ENCODE data around the gene ACSL1. TPM values are rescaled to one million over a fixed set of nuclear protein-coding genes. Genes with fewer than 3 reads are reported as not detected.

Gene ACSL1
- total RNA-seq, 2 experiments from 2014 or later, result 24.3 to 32.9 TPM

DNA sequence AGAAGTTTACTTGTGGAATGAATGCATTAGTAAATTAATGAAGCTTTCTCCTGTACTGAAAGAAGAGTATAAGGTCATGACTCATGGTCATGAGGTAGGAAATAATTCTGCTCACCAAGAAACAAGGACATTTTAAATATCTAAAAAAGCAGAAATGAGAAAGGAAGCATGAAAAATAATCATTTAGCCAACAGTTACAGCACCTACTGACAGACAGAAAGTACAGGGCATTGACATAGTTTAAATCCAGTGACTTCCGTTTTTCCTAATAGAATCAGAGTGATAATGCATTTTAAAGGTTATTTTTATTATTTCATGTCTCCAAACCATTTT lies 30.5 kb upstream of the ACSL1 start:
- Histone ChIP-seq H2AFZ (ENCODE audit: low read length) (no peak overlapping the region), H4K20me1 (ENCODE audit: insufficient read depth, low read length) (no peaks in the 10 kb centered on the region), H3K9me2 (ENCODE audit: insufficient read depth, low read length) (no peaks in the 10 kb centered on the region), H3K9me3 (ENCODE audit: low read length) (no peaks in the 10 kb centered on the region), H3K27ac (ENCODE audit: low read depth, low read length, poor library complexity, severe bottlenecking) (no peak overlapping the region), H3K36me3 (ENCODE audit: insufficient read depth, low read length) (no peaks in the 10 kb centered on the region), H3K4me2 (ENCODE audit: low read length) (no peak overlapping the region), H3K79me2 (ENCODE audit: insufficient read depth, low read depth, low read length) (no peaks in the 10 kb centered on the region), H3K4me3 (ENCODE audit: low read depth, low read length, poor library complexity, severe bottlenecking) (no peak overlapping the region), H3K4me1 (ENCODE audit: insufficient read depth, low read length, poor library complexity, severe bottlenecking) (peaks cover 26% of the 10 kb centered on the region)
- intact Hi-C loops (cut with micrococcal nuclease; ENCODE audit: unreplicated experiment), result no loop called here
- no peak for DNase-seq (ENCODE audit: low spot score)
- TF ChIP-seq, protein P1, sequence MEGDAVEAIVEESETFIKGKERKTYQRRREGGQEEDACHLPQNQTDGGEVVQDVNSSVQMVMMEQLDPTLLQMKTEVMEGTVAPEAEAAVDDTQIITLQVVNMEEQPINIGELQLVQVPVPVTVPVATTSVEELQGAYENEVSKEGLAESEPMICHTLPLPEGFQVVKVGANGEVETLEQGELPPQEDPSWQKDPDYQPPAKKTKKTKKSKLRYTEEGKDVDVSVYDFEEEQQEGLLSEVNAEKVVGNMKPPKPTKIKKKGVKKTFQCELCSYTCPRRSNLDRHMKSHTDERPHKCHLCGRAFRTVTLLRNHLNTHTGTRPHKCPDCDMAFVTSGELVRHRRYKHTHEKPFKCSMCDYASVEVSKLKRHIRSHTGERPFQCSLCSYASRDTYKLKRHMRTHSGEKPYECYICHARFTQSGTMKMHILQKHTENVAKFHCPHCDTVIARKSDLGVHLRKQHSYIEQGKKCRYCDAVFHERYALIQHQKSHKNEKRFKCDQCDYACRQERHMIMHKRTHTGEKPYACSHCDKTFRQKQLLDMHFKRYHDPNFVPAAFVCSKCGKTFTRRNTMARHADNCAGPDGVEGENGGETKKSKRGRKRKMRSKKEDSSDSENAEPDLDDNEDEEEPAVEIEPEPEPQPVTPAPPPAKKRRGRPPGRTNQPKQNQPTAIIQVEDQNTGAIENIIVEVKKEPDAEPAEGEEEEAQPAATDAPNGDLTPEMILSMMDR (conservative IDR thresholded peaks at IDR 0.05; ENCODE audit: low read length), result no peak
- TF ChIP-seq EZH2phosphoT487 (IDR thresholded peaks at IDR 0.05; ENCODE audit: borderline replicate concordance, low read depth, low read length), result no peak
- POLR2A ChIA-PET, result interaction anchor here (0.6 to 1.1 kb wide), 5 partner anchors 11 to 110 kb away, joined by 3 to 4 read pairs (median 3); no protein-coding TSS in a partner anchor
- CTCF ChIA-PET (ENCODE audit: unreplicated experiment), result no interaction called here
- no TSS peak for BruUV-seq (replicated peaks)

DNA sequence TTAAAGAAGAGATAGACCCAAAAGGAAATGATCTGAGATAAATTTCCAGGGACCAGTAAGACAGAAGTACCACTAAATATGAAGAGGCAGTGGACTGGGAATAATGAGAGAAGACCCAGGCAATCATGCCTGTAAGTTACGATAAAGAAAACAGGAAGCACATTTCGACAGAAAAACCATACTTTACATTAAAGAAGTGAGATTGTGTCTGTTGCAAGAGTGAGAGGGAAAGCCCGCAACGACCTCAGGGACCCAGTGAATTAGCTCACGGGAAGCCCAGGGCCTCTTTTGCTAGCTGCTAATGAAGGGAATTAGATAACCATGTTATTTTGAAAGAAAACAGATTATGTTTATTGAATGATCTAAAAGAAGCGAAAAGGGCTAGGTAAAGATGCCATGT lies 28.9 kb upstream of the ACSL1 start:
- no peak for TF ChIP-seq EZH2phosphoT487 (IDR thresholded peaks at IDR 0.05; ENCODE audit: borderline replicate concordance, low read depth, low read length)
- TF ChIP-seq, protein P1 (conservative IDR thresholded peaks at IDR 0.05; ENCODE audit: low read length), result no peak
- BruUV-seq (replicated peaks), result no TSS peak
- DNase-seq (ENCODE audit: low spot score), result peak; percentile 14
- CTCF ChIA-PET (ENCODE audit: unreplicated experiment), result no interaction called here
- peaks cover 34% of the 10 kb centered on the region for H3K4me1 ChIP-seq (ENCODE audit: insufficient read depth, low read length, poor library complexity, severe bottlenecking)
- H2AFZ ChIP-seq (ENCODE audit: low read length), result peak overlapping the region; percentile 85
- POLR2A ChIA-PET, result interaction anchor here (0.6 to 1.1 kb wide), 3 partner anchors 11 to 43 kb away, joined by 3 to 4 read pairs (median 3); no protein-coding TSS in a partner anchor
- intact Hi-C loops (cut with micrococcal nuclease; ENCODE audit: unreplicated experiment), result no loop called here
- H4K20me1 ChIP-seq (ENCODE audit: insufficient read depth, low read length), result no peaks in the 10 kb centered on the region
- H3K36me3 ChIP-seq (ENCODE audit: insufficient read depth, low read length), result no peaks in the 10 kb centered on the region
- H3K9me3 ChIP-seq (ENCODE audit: low read length), result no peaks in the 10 kb centered on the region
- H3K79me2 ChIP-seq (ENCODE audit: insufficient read depth, low read depth, low read length), result no peaks in the 10 kb centered on the region
- H3K4me3 ChIP-seq (ENCODE audit: low read depth, low read length, poor library complexity, severe bottlenecking), result no peak overlapping the region
- 0 out of 2 replicates have a peak overlapping the region, but pooled peaks have one; percentile 4 for H3K4me2 ChIP-seq (ENCODE audit: low read length)
- no peaks in the 10 kb centered on the region for H3K9me2 ChIP-seq (ENCODE audit: insufficient read depth, low read length)
- H3K27ac ChIP-seq (ENCODE audit: low read depth, low read length, poor library complexity, severe bottlenecking), result no peak overlapping the region

DNA sequence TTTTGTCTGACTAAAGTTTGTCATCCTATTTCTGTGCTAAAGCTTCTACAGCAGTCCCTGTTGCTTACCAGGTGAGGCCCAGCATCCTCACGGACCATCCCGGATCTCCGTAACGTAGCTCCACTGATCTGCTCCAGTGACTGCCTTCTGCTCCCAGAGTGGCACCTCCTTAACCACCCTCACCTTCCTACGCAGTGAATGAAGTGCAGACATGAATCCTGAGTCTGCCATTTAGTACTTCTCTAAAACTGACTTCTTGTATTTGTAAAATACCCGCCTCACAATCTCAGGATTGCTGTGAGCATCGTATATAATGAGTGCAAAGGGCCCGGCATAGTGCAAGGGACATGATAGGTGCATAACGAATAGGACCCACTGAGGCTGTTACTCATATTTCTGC lies 27.7 kb upstream of the ACSL1 start:
- DNase-seq (ENCODE audit: low spot score), result no peak
- H3K9me3 ChIP-seq (ENCODE audit: low read length), result no peaks in the 10 kb centered on the region
- H3K36me3 ChIP-seq (ENCODE audit: insufficient read depth, low read length), result no peaks in the 10 kb centered on the region
- BruUV-seq (replicated peaks), result no TSS peak
- TF ChIP-seq EZH2phosphoT487 (IDR thresholded peaks at IDR 0.05; ENCODE audit: borderline replicate concordance, low read depth, low read length), result no peak
- TF ChIP-seq, protein P1 (conservative IDR thresholded peaks at IDR 0.05; ENCODE audit: low read length), result no peak
- H2AFZ ChIP-seq (ENCODE audit: low read length), result no peak overlapping the region
- intact Hi-C loops (cut with micrococcal nuclease; ENCODE audit: unreplicated experiment), result no loop called here
- H3K9me2 ChIP-seq (ENCODE audit: insufficient read depth, low read length), result no peaks in the 10 kb centered on the region
- H3K4me2 ChIP-seq (ENCODE audit: low read length), result no peak overlapping the region
- H4K20me1 ChIP-seq (ENCODE audit: insufficient read depth, low read length), result no peaks in the 10 kb centered on the region
- H3K4me3 ChIP-seq (ENCODE audit: low read depth, low read length, poor library complexity, severe bottlenecking), result no peak overlapping the region
- H3K79me2 ChIP-seq (ENCODE audit: insufficient read depth, low read depth, low read length), result no peaks in the 10 kb centered on the region
- peaks cover 40% of the 10 kb centered on the region for H3K4me1 ChIP-seq (ENCODE audit: insufficient read depth, low read length, poor library complexity, severe bottlenecking)
- POLR2A ChIA-PET, result interaction anchor here (0.7 kb wide), 1 partner anchor 145 kb away, joined by 4 read pairs; no protein-coding TSS in a partner anchor
- CTCF ChIA-PET (ENCODE audit: unreplicated experiment), result no interaction called here
- no peak overlapping the region for H3K27ac ChIP-seq (ENCODE audit: low read depth, low read length, poor library complexity, severe bottlenecking)

Measured in OCI-LY7 (cell line).